Skeletal muscle satellite cell (primary cell): ENCODE results near the gene OR4K1.
"Not testable (repeated sequence)": the region's sequence is repeated elsewhere in the genome, so short reads cannot be mapped to it uniquely, and the experiment has no call there.

Experiments used
- H3K27me3 ChIP-seq: 2 replicates; pipeline ENCODE4 v1.7.0; 2013; ENCODE audit warnings: low read length; ENCODE audit not compliant: control insufficient read depth, insufficient read depth
- H3K36me3 ChIP-seq: 2 replicates; pipeline ENCODE4 v1.7.0; 2013; ENCODE audit warnings: mild to moderate bottlenecking, control low read depth, low read length; ENCODE audit not compliant: insufficient read depth
- H3K4me1 ChIP-seq: 2 replicates; pipeline ENCODE4 v1.7.0; 2013; ENCODE audit warnings: low read length; ENCODE audit not compliant: control insufficient read depth, insufficient read depth
- H3K4me2 ChIP-seq: 2 replicates; pipeline ENCODE4 v1.7.0; 2013; ENCODE audit warnings: mild to moderate bottlenecking, low read length
- H3K4me3 ChIP-seq: 2 replicates; pipeline ENCODE4 v1.7.0; 2013; ENCODE audit warnings: low read length
- H3K9ac ChIP-seq: 2 replicates; pipeline ENCODE4 v1.7.0; 2013; ENCODE audit warnings: mild to moderate bottlenecking, low read depth, low read length, moderate library complexity
- H3K9me3 ChIP-seq: replicated peaks from 2 replicates; pipeline ENCODE4 v1.7.0; 2013; ENCODE audit warnings: mild to moderate bottlenecking, control low read depth, low read length

The OR4K1 gene

GRCh38 chr14:19947413-19948090 is 16.8 kb downstream of the OR4K1 start:
- Histone ChIP-seq H3K9me3 (peaks cover 11% of the 10 kb centered on the region), H3K27me3 (no peaks in the 10 kb centered on the region), H3K4me1 (no peaks in the 10 kb centered on the region), H3K4me2 (no peak overlapping the region), H3K36me3 (no peaks in the 10 kb centered on the region), H3K9ac (no peak overlapping the region), H3K4me3 (no peak overlapping the region)

GRCh38 chr14:19949218-19949617 is 18.5 kb downstream of the OR4K1 start:
- H3K9me3 ChIP-seq, result peaks cover 11% of the 10 kb centered on the region
- no peaks in the 10 kb centered on the region for H3K4me1 ChIP-seq
- no peak overlapping the region for H3K4me2 ChIP-seq
- no peak overlapping the region for H3K4me3 ChIP-seq
- H3K9ac ChIP-seq, result no peak overlapping the region
- H3K27me3 ChIP-seq, result no peaks in the 10 kb centered on the region
- H3K36me3 ChIP-seq, result no peaks in the 10 kb centered on the region

- not testable (repeated sequence) for H3K4me1 ChIP-seq, H3K4me3 ChIP-seq, H3K9ac ChIP-seq, H3K36me3 ChIP-seq, H3K9me3 ChIP-seq, H3K4me2 ChIP-seq, H3K27me3 ChIP-seq
Observed at GRCh38 chr14:19969735-19970134, 39.0 kb downstream of the OR4K1 start.

- Histone ChIP-seq H3K9ac (no peak overlapping the region), H3K9me3 (no peaks in the 10 kb centered on the region), H3K4me1 (no peaks in the 10 kb centered on the region), H3K36me3 (no peaks in the 10 kb centered on the region), H3K4me3 (no peak overlapping the region), H3K4me2 (no peak overlapping the region), H3K27me3 (no peaks in the 10 kb centered on the region)
Observed at GRCh38 chr14:19974844-19975243, 44.1 kb downstream of the OR4K1 start.

- no peak within 1 kb of the TSS for H3K4me3 ChIP-seq
- H3K36me3 ChIP-seq, result no peaks in the 10 kb centered on the region
- no peaks in the 10 kb centered on the region for H3K9me3 ChIP-seq
- no peaks in the 10 kb centered on the region for H3K27me3 ChIP-seq
- no peak within 1 kb of the TSS for H3K9ac ChIP-seq
- H3K4me1 ChIP-seq, result no peaks in the 10 kb centered on the region
- H3K4me2 ChIP-seq, result no peak within 1 kb of the TSS
Observed at GRCh38 chr14:19975291-19975690, 44.6 kb downstream of the OR4K1 start, which contains the start of gene OR4K15. TSS of gene OR4K15 (plus strand) at chr14:19975591. CDS start at chr14:19975591, 0 bp downstream.
